Hematopoietic multipotent progenitor cell treated with erythropoietin and hydrocortisone succinate and interleukin-3 and kit ligand, for 17 days (in vitro differentiated cells): ENCODE data around the gene SNX21.

Source experiments
- DNase-seq: peaks from one replicate; pipeline ENCODE4 v3.0.0-alpha.2; 2015; ENCODE audit warnings: low spot score

Gene SNX21

DNA sequence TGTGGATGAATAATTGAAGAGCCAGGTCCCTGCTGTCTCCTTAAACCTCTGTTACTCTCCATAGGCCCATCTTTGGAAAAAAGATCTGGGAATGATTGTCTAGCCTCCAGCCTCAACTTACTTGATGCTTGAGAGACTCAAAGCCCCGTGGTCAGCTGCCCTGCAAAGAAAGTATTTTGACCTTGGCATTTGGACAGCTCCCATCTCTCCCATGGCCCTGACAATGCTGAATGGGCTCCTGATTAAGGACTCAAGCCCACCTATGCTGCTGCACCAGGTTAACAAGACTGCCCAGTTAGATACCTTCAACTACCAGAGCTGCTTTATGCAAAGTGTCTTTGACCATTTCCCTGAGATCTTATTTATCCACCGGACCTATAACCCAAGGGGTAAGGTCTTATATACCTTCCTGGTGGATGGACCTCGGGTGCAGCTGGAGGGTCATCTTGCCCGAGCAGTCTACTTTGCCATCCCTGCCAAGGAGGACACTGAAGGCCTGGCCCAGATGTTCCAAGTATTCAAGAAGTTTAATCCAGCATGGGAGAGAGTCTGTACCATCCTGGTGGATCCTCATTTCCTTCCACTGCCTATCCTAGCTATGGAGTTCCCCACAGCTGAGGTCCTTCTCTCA, 49.0 kb downstream of the SNX21 start:
- no peak for DNase-seq

GRCh38 chr20:45883100-45883469, 49.5 kb downstream of the SNX21 start:
- DNase-seq, result no peak

DNA sequence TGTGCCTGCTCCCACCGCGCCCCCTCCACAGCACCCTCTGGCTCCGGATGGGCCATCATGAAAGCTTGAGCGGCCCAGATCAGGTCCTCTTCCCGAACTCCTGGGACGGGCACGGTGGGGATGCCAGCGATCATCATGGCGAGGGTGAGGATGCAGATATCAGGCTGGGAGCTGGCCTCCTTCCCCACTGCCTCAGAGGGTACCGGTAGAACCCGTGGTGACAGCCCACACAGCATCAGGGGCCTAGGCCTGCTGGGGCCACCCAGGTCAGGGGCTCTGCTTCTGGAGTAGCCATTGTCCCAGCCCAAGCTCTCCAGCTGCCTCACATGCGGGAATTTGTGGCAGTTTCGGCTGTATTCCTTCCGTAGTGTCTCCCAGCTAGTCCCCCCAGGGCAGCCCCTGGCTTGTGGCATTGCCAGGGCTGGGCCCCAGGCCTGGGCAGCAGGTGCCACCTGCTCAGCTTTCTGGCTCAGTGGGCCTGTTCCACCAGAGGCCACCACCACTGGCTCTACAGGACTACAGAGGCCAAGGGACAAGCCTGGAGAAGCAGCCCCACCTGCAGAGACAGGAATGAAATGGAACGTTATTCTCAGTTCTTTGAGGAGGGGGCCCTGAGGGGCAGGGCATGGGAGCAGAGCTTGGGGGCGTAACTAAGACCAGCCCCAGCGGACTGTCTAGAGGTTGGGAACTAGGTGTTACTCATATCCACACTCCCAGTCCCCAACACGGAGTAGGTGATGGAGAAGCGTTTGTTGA, 53.2 kb downstream of the SNX21 start:
- DNase-seq, result no peak

- no peak for DNase-seq
Measured at GRCh38 chr20:45887346-45887715, 53.7 kb downstream of the SNX21 start, which contains the start of gene SPATA25. Gene SPATA25 (minus strand): TSS chr20:45887622. CDS start chr20:45887590, 32 bp downstream.

GRCh38 chr20:45888681-45889080, 55.1 kb downstream of the SNX21 start:
- DNase-seq, result no peak

DNA sequence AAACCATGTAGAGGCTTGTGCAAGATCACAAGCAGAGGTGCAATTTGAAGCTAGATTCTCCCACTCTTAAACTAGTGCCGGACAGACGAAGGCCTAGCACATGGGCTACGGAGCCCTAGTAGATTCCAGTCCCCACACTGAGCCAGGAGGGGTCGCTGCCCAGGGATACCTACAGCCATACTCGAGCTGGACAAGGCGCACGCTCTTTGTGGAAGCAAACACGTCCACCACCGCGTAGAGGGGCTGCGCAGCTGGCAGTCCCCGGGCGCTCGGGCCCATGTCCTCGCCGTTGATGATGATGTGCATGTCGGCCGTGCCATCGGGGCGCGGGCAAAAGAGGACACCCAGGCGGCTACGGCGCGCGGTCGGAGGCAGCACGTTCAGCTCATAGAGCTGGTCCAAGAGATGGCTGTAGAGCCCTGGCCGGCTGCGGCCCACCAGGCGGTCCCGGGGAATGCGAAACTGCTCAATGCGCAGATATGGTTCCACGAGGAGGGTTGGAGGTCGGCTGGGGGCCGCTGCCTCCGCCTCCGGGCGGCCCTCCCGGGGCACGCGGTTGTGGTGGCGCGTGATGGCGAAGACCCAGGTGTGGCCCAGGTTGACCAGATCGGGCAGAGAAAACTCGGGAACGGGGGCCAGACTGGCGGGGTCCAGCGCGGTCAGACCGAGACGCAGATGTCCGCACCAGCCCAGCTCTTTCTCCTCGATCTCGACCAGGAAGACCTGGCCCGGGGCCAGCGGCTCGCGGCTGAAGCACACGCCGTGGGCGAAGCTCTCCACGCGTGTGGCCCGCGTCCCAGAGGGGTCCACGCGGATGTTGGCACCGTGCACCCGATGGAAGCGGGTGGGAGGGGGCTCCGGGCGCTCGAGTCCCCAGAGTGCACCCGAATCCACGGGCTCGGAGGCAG, 56.7 kb downstream of the SNX21 start:
- DNase-seq, result peak; percentile 71

GRCh38 chr20:45890985-45891983, 57.7 kb downstream of the SNX21 start, which contains the start of the genes CTSA and NEURL2:
Gene CTSA (plus strand): TSS chr20:45891335. CDS start chr20:45891569, 234 bp downstream.
Gene NEURL2 (minus strand): TSS chr20:45891208. CDS start chr20:45890991, 217 bp downstream.
- DNase-seq, result peak; percentile 88

GRCh38 chr20:45892049-45892825, 58.6 kb downstream of the SNX21 start:
- DNase-seq, result peak; percentile 67
